HepG2 (cell line): ENCODE data around the gene MAP3K3. TPM values are rescaled to one million over a fixed set of nuclear protein-coding genes. Genes with fewer than 3 reads are reported as not detected.

Experiments
- AGO1 ChIP-seq: fragments of 200-400 bp; formaldehyde crosslinking; IDR thresholded peaks from 2 replicates; pipeline ENCODE4 v1.6.1; 2017; ENCODE audit warnings: mild to moderate bottlenecking, low read depth, low read length, moderate library complexity; ENCODE audit not compliant: poor library complexity, severe bottlenecking
- ARNT2 ChIP-seq: sonication (generic); formaldehyde crosslinking; IDR thresholded peaks from 2 replicates; pipeline ENCODE4 v1.8.0; 2022; ENCODE audit warnings: mild to moderate bottlenecking, low read depth, missing genetic modification reagents, moderate library complexity
- CREBL2 ChIP-seq: sonication (generic); formaldehyde crosslinking; IDR thresholded peaks from 2 replicates; pipeline ENCODE4 v1.8.1; 2023; ENCODE audit warnings: missing genetic modification reagents, mild to moderate bottlenecking, borderline replicate concordance
- MAFG ChIP-seq: sonication (generic); formaldehyde crosslinking; IDR thresholded peaks from 2 replicates; pipeline ENCODE4 v1.5.1; 2020; ENCODE audit warnings: mild to moderate bottlenecking, missing genetic modification reagents
- MAZ ChIP-seq, 2 experiments: sonication (generic) in 1 of 2; formaldehyde crosslinking in 1 of 2; IDR thresholded peaks; 2 replicates each; pipeline versions ENCODE4 v1.5.0 to v1.6.1; 2012 to 2020; ENCODE audit warnings: low read depth in 2 of 2, mild to moderate bottlenecking in 2 of 2, borderline replicate concordance in 1 of 2, improper control_type of control experiment in 1 of 2, low read length in 1 of 2, missing genetic modification reagents in 1 of 2, moderate library complexity in 1 of 2
- NFE2 ChIP-seq: sonication (generic); formaldehyde crosslinking; IDR thresholded peaks from 2 replicates; pipeline ENCODE4 v1.4.0; 2020; ENCODE audit warnings: missing genetic modification reagents
- NFE2L1 ChIP-seq: sonication (generic); formaldehyde crosslinking; IDR thresholded peaks from 2 replicates; pipeline ENCODE4 v1.4.0; 2020; ENCODE audit warnings: missing genetic modification reagents, mild to moderate bottlenecking, borderline replicate concordance
- NFRKB ChIP-seq: fragments of 450-650 bp; IDR thresholded peaks from 2 replicates; pipeline ENCODE4 v1.6.1; 2017
- RFXAP ChIP-seq: sonication (generic); formaldehyde crosslinking; IDR thresholded peaks from 2 replicates; pipeline ENCODE4 v1.4.0; 2020; ENCODE audit warnings: missing genetic modification reagents, borderline replicate concordance
- SNAPC2 ChIP-seq: sonication (generic); formaldehyde crosslinking; IDR thresholded peaks from 2 replicates; pipeline ENCODE4 v1.8.1; 2022; ENCODE audit warnings: mild to moderate bottlenecking, missing genetic modification reagents
- U2AF1 ChIP-seq: fragments of 200-400 bp; formaldehyde crosslinking; optimal IDR thresholded peaks from 2 replicates; pipeline ENCODE3; 2017; ENCODE audit warnings: mild to moderate bottlenecking, low read depth, low read length
- ZBTB49 ChIP-seq: sonication (generic); formaldehyde crosslinking; IDR thresholded peaks from 2 replicates; pipeline ENCODE4 v1.4.0; 2020; ENCODE audit warnings: missing genetic modification reagents, borderline replicate concordance
- ZFP36L1 ChIP-seq: sonication (generic); formaldehyde crosslinking; IDR thresholded peaks from 2 replicates; pipeline ENCODE4 v1.8.0; 2022; ENCODE audit warnings: mild to moderate bottlenecking, missing genetic modification reagents, moderate library complexity
- ZNF136 ChIP-seq: sonication (generic); formaldehyde crosslinking; IDR thresholded peaks from 2 replicates; pipeline ENCODE4 v1.8.1; 2022; ENCODE audit warnings: low read depth, mild to moderate bottlenecking, moderate library complexity, missing genetic modification reagents
- ZNF564 ChIP-seq: sonication (generic); formaldehyde crosslinking; IDR thresholded peaks from 2 replicates; pipeline ENCODE4 v1.8.1; 2023; ENCODE audit warnings: mild to moderate bottlenecking, missing genetic modification reagents
- ZNF816 ChIP-seq: sonication (generic); formaldehyde crosslinking; IDR thresholded peaks from 2 replicates; pipeline ENCODE4 v1.8.0; 2022; ENCODE audit warnings: missing genetic modification reagents, mild to moderate bottlenecking, borderline replicate concordance
- polyA plus RNA-seq, 8 experiments: library from polyadenylated mRNA; depleted of rRNA in 3 of 8; stranded (reverse) in 7 of 8; unstranded in 1 of 8; fragments of >200 nt; fragmentation: Illumina TruSeq in 4 of 8; extraction: Trizol in 4 of 8; gene quantifications; 2 replicates each; pipeline versions ENCODE4 v1.2.1 to v1.2.3, GENCODE V29; 2011 to 2016; ENCODE audit warnings: low read depth in 4 of 8, missing spikeins in 1 of 8, mixed read lengths in 1 of 8; ENCODE audit not compliant: insufficient read depth in 1 of 8
- total RNA-seq, 5 experiments: library from RNA; depleted of rRNA; stranded (reverse); fragments of >200 nt; fragmentation: Illumina TruSeq; extraction: Trizol; gene quantifications; 2 replicates each; pipeline ENCODE4 v1.2.3, GENCODE V29; 2016; ENCODE audit warnings: low read depth in 1 of 5
- TF ChIP-seq, protein P1 (sequence below): IDR thresholded peaks from 2 replicates; pipeline ENCODE4 v1.6.1; 2016
- TF ChIP-seq, protein P2 (sequence below): sonication (generic); formaldehyde crosslinking; IDR thresholded peaks from 2 replicates; pipeline ENCODE4 v1.4.0; 2020; ENCODE audit warnings: missing genetic modification reagents
- TF ChIP-seq, protein P3 (sequence below): sonication (generic); formaldehyde crosslinking; IDR thresholded peaks from 2 replicates; pipeline ENCODE4 v1.8.1; 2023; ENCODE audit warnings: mild to moderate bottlenecking, moderate library complexity, missing genetic modification reagents
- TF ChIP-seq, protein P4 (sequence below): IDR thresholded peaks from 2 replicates; pipeline ENCODE4 v1.6.1; 2016; ENCODE audit warnings: missing compliant biosample characterization, missing genetic modification reagents, borderline replicate concordance

MAP3K3 gene
- total and polyA plus RNA-seq, 2 of the 13 experiments (the other 11 are each of a cell fraction or from before 2014, with no cell fraction given) = 17.7 to 21.8 TPM

DNA sequence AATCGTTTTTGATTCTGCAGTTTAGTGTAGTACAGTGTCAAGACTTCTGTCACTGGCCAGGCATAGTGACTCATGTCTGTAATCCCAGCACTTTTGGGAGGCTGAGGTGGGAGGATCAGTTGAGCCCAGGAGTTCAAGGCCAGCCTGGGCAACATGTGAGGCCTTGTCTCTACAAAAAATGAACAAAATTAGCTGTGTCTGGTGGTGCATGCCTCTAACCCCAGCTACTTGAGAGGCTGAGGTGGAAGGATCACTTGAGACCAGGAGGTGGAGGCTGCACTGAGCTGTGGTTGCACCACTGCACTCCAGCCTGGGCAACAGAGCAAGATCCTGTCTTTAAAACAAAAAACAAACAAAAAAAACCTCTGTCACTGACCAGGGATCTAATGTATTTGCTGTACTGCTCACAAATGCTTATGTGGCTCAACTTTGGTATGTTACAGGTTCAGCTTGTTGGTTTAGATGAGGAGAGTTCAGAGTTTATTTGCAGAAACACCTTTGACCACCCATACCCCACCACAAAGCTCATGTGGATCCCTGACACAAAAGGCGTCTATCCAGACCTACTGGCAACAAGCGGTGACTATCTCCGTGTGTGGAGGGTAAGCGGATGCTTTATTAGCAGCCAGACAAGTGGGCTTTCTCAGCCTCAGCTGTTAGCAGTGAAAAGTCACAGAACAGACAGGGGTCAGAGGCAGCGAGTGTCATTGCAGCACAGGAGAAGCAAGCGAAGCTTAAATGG, 44.0 kb upstream of the MAP3K3 start (continued):
- no peak for TF ChIP-seq MAZ (IDR thresholded peaks at IDR 0.05; ENCODE audit: borderline replicate concordance, low read depth, low read length)
- no peak; the same call in 1 of the 2 replicates for TF ChIP-seq MAZ (CRISPR knock-in tag; IDR thresholded peaks at IDR 0.05; ENCODE audit: low read depth)
- TF ChIP-seq ARNT2 = no peak
- TF ChIP-seq RFXAP = 0 out of 2 replicates have a peak, but pooled peaks have one; percentile 59
- TF ChIP-seq CREBL2 (CRISPR knock-in tag) = no peak
- no peak for TF ChIP-seq ZNF816 (CRISPR knock-in tag)
- TF ChIP-seq MAFG = no peak
- TF ChIP-seq, protein P1, sequence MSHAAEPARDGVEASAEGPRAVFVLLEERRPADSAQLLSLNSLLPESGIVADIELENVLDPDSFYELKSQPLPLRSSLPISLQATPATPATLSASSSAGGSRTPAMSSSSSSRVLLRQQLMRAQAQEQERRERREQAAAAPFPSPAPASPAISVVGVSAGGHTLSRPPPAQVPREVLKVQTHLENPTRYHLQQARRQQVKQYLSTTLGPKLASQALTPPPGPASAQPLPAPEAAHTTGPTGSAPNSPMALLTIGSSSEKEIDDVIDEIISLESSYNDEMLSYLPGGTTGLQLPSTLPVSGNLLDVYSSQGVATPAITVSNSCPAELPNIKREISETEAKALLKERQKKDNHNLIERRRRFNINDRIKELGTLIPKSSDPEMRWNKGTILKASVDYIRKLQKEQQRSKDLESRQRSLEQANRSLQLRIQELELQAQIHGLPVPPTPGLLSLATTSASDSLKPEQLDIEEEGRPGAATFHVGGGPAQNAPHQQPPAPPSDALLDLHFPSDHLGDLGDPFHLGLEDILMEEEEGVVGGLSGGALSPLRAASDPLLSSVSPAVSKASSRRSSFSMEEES (CRISPR knock-in tag) = peak; percentile 75
- TF ChIP-seq NFRKB = no peak
- no peak for TF ChIP-seq NFE2 (CRISPR knock-in tag)
- no peak for TF ChIP-seq AGO1
- peak; percentile 45; the same call in 1 of the 2 replicates for TF ChIP-seq SNAPC2
- no peak for TF ChIP-seq U2AF1
- TF ChIP-seq, protein P2, sequence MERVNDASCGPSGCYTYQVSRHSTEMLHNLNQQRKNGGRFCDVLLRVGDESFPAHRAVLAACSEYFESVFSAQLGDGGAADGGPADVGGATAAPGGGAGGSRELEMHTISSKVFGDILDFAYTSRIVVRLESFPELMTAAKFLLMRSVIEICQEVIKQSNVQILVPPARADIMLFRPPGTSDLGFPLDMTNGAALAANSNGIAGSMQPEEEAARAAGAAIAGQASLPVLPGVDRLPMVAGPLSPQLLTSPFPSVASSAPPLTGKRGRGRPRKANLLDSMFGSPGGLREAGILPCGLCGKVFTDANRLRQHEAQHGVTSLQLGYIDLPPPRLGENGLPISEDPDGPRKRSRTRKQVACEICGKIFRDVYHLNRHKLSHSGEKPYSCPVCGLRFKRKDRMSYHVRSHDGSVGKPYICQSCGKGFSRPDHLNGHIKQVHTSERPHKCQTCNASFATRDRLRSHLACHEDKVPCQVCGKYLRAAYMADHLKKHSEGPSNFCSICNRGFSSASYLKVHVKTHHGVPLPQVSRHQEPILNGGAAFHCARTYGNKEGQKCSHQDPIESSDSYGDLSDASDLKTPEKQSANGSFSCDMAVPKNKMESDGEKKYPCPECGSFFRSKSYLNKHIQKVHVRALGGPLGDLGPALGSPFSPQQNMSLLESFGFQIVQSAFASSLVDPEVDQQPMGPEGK (CRISPR knock-in tag) = peak; percentile 62
- TF ChIP-seq, protein P3, sequence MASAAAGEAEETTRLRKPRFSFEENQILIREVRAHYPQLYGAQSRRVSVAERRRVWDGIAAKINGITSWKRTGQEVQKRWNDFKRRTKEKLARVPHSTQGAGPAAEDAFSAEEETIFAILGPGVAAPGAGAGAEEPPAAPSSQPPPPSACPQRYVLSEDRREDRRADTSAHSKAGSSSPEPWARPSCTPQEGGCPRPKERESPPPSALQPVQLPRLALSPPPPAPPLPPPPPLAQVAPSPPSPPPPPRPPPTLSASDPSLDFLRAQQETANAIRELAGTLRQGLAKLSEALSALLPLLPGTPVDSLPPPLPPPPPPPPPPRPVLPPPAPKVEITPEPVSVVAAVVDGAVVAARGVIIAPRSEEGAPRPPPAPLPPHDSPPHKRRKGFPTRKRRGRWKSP (CRISPR knock-in tag) = peak; percentile 53; the same call in 1 of the 2 replicates
- no peak for TF ChIP-seq ZBTB49 (CRISPR knock-in tag)
- TF ChIP-seq ZFP36L1 (CRISPR knock-in tag) = no peak
- TF ChIP-seq NFE2L1 = no peak
- peak; percentile 62; the same call in 1 of the 2 replicates for TF ChIP-seq ZNF564 (CRISPR knock-in tag)
- TF ChIP-seq ZNF136 (CRISPR knock-in tag) = peak; percentile 70; the same call in 1 of the 2 replicates
- TF ChIP-seq, protein P4, sequence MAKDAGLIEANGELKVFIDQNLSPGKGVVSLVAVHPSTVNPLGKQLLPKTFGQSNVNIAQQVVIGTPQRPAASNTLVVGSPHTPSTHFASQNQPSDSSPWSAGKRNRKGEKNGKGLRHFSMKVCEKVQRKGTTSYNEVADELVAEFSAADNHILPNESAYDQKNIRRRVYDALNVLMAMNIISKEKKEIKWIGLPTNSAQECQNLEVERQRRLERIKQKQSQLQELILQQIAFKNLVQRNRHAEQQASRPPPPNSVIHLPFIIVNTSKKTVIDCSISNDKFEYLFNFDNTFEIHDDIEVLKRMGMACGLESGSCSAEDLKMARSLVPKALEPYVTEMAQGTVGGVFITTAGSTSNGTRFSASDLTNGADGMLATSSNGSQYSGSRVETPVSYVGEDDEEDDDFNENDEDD (CRISPR knock-in tag) = no peak
